Stimulated activated CD8-positive, alpha-beta memory T cell treated with anti-CD3 and anti-CD28 coated beads, Interleukin-15, amount 100 ng/mL, for 4 hours (primary cell): ENCODE results near the gene GAS2.

Experiments
- DNase-seq, 2 donors: peaks; one replicate each; pipeline ENCODE4 v3.0.0-alpha.2; 2020; ENCODE audit warnings: low read depth in 2 of 2

Gene GAS2

DNA sequence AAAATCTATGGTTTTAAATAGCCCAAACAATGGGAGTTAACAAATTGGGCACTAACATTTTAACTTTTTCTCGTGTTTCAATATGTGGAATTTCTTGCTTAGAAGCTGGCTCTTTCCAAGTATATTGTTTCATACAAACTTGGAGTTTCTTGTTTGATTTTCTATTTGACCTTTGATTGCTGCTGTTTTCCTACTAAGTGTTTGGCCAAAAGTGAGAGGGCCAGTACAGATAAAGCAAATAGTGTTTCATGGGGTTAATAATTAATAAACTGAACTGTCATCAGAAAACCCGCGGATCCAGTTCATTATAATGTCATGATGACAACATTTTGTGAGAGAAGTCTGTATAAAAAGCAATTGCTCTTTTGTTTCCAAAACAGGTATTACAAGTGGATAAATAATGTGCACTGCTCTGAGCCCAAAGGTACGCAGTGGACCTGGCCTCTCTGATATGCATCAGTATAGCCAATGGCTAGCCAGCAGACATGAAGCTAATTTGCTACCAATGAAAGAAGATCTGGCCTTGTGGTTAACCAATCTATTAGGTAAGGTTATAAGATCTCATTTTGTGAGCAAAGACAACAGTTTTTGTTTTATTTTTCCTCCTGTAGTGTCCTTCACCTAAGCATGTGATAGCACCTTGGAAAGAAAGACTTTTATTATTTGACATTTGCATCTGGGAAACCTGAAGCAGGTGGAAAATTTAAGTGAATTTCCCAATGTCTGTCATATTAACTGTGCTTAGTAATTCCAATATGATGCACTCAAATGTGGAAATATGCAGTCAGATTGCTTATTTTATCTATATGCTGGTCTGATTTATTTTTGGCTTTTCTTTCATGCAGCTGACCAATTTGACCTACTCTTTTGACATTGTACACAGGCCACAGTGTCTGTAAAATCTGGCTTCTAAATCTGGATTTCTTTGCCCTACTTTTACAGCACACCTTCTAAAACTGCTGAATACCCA is 8.3 kb downstream of the GAS2 start:
- DNase-seq, result no peak

DNA sequence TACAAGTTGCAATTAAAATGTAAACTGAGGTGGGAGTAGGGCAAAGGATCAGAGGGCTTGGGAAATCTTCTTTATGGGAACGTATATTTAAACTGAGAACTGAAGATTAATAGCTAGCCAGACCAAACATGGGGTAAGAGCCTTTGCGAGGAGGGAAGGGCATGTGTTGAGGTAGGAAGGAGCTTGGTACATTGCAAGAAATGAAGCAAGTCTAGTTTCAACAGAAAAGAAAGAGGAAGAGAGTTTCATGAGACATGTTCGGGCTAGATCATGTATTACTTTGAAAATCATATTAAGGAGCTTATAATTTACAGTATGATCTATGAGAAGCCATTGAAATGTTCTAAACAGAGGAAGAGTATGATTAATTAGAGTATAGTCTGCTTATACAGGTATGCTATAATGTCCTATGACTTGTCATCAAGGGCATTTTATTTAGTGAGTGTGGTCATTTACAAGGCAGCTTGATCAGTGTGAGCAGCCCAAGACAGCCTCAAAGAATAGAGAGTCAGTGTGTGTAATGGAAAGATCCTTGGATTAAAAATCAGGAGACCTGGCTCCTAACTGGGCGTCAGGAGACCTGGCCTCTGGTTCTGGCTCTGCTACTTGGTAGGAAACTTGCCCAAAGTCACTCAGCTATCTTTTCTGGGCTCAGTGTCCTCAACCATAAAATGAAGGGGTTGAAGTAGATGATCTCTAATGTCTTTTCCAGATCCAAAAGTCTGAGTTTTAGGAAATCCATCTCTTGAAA is 10.9 kb downstream of the GAS2 start:
- DNase-seq, result no peak

DNA sequence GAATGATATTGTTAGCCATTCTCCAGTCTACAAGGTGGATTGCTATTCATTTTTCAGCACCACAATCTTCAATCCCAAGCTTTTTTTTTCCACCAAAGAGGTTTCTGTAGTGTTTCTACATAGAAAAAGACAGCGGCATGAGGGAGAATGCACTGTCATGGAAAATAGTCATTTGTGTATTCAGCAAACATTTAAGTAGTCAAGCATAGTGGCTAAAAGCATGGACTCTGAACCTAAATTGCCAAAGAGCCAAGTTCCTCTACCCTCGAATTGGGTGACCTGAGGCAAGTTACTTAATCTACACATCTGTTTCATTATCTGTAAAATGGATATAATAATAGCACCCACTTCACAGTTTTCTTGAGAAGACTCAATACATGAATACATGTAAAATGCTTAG is 14.2 kb downstream of the GAS2 start:
- no peak for DNase-seq

DNA sequence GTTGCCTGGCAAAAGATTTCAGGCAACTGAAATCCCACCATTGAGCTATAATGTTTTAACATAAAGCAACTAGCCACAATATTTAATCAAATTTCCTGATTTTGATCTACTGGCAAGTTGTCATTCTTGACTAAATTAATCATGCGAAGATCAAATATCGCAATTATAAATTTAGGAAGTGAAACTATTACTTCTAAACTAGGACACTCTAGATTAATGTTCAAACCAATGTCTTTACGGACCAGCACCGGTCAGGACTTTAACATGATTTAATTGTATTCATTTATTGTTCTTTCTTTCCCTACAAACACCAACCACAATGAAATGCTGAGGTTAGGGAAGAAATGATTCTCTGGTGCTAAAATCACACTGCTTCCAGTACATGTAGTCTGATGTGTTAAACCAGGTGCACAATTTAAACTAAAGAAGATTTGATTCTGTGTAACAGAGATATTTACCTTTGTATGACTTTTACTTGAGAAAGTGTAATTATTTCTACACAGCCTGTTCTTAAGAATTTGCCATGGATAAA is 14.9 kb downstream of the GAS2 start:
- no peak for DNase-seq

DNA sequence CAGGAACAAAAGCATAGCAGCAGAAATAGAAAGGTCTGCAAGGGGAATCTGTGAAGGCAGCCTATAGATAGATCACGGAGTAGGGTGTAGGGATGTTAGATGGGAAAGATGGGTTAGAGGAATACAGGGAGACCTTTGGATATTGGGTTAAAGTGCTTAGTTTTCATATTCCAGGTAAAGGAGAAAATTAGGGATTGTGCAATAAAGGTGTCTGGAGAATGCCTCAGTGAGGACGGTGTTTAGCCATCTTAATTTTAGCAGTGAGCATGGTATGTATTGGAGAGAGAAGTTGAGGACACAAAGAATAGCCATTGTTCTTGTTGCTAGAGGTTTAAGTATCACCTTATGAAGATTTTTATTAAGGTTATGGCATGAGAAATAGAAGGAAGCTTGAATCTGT is 17.7 kb downstream of the GAS2 start:
- DNase-seq, result no peak

DNA sequence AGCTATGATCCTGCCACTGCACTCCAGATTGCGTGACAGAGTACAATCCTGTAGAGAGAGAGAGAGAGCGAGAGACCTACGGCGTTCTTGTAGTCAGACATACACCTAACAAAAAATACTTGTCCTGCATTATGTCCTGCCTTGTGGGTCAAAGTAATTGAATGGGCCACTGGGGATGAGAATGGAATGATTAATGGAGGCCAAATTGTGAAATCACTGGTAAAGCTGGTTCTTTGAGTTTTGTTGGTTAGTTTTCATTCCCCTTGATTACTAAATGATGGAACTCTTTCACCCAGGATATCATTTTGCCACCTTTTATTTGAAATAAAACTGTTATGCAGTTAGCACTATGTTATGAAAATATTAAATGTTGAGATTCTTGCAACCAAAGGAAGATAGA is 18.7 kb downstream of the GAS2 start:
- DNase-seq, result no peak

DNA sequence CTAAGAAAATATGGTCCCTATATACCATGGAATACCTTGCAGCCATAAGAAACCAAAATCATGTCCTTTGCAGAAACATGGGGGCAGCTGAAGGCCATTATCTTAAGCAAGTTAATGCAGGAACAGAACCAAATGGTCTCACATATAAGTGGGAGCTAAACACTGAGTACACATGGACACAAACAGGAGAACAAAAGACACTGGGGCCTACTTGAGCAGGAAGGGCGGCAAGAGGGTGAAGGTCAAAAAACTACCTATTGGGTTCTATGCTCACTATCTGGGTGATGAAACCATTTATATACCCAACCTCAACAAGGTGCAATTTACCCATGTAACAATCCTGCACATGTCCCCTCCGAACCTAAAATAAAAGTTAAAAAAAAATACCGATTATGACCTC is 22.5 kb downstream of the GAS2 start:
- DNase-seq, result no peak

DNA sequence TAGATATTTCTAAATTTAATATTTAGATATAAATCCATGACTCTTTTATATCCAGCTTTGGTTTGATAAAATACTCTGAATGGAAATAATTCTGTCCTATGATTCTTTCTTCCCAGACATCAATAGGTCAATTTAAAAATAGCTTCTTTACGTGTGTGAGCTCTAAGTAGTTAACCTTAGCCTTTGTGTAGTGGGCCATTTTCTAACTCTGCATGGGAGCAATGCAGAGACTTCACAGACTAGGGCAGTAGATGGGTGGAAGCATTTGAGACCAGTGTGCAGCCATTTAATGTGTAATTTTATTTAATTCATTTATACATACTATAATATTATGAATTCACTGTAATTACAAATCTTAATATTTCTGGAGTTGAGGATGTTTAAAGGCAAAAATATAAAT is 23.8 kb downstream of the GAS2 start:
- DNase-seq, result no peak

DNA sequence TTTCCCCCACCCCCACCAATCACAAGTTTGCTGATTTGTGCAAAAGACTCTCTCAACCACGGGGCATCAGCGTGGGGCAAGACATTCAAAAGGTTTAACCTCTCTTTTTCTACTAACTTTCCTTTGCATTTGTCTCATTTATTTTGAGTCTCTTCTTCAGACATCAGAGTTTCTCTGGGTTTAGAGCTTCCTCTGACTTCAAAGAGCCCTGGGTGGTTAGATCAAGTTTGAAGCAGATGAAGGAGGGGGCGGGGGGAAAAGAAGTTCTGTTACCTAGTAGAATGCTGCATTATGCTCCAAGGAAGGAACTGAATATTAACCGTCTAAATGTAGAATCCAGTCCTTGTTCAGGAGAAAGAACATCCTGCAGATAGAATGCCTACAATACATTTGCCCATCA is 24.5 kb downstream of the GAS2 start:
- no peak for DNase-seq

DNA sequence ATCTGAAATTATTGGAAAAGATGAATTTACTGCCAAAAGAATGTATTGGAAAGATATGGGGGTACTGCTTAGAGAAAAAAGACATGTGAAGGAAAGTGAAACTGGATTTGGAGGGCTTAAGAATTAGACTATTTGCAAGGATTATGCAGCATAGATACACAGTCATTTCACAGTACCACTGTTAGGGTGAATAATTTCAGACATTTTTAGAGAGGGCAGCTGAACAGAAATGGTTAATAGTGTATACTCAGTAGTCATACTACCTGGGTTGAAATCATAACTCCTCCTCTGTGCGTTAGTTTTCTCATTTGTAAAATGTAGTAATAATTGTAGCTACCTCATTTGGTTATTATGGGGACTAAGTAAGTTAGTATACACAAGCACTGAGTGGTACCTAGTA is 33.0 kb downstream of the GAS2 start:
- DNase-seq, result no peak

DNA sequence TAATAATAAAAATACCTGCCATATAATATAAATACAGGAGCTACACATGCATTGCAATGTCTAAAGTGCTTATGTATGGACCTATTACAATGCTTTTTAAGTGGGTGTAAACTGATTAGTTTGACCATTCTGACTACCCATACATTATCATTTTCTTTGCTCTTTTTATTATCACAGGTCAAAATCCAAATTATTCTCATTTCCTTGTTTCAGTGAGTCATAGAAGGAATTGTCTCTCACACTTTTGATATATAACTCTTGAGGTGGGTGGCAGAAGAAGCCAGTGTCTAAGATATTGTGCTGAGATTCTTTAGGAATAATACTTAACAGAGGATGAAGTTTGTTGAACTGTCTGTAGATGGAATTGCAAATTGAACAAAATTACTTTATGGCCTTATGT is 35.6 kb downstream of the GAS2 start:
- DNase-seq, result no peak

DNA sequence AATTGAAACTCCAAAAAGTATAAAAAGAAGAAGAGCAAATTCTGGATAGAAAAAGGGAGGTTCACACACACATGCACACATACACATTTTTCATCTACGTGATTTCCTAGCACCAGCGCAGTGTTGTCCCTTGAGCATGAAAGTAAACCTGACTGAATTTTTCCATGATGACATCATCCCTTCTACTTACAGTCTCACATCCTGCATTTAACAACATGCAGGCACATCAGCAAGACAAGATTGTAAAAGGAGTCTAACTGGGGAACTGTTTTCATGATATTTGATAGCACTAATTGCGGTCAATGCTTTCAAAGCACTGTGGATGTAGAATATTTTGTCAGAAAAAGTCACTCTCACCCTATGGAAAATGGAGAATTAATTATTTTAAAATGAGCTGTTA is 36.6 kb downstream of the GAS2 start:
- no peak for DNase-seq

DNA sequence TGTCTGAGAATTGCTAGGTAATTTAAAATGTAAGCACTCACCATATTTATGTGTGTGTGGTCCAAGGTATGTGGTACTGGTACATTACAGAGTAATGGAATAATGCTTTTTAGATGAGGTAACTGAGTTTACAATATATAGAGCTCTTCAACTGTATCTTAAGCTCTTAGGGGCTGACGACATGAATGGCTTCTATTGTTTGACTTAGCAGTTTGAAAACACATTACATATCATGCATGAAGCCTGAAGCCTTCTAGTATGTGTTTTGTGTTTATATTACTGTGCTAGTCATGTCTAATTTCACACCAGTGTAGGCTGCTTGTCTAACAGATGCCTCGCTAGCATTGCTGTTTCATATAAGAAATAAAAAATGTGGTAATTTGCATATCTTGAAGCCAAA is 37.2 kb downstream of the GAS2 start:
- DNase-seq, result no peak

DNA sequence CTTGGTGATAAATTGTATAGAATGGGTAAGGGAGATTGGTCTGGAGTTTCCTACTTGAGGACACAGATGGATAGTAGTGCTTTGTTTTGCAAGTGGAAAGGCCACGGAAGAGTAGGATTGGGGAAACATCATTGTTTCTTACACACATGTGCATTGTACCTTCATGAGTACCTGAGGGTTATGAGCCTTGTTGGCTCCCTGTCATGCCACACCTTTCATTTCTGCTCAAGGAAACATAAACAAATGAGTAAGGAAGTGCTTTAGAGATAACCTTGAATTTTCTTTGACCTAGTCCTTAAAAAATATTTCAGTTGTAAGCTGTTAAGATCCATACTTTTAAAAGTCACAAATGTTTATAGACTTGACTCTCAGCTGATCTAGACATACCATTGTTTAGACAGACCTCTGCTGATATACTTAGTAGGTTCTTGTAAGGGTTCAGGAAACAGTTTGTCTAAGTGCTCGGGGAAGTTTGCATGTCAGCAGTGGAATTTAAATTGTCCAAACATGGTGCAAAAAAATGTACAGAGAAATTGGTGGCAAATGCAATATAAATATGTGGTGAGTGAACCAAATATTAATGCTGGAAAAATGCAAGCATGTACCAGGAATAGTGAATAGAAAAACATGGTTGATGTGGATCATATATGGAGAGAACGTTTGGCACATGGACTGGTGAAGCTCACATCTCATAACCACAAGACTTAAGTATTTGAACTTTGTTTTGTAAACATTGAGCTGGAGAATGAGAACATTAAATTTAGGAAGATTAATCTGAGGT is 40.9 kb downstream of the GAS2 start:
- DNase-seq, result no peak

DNA sequence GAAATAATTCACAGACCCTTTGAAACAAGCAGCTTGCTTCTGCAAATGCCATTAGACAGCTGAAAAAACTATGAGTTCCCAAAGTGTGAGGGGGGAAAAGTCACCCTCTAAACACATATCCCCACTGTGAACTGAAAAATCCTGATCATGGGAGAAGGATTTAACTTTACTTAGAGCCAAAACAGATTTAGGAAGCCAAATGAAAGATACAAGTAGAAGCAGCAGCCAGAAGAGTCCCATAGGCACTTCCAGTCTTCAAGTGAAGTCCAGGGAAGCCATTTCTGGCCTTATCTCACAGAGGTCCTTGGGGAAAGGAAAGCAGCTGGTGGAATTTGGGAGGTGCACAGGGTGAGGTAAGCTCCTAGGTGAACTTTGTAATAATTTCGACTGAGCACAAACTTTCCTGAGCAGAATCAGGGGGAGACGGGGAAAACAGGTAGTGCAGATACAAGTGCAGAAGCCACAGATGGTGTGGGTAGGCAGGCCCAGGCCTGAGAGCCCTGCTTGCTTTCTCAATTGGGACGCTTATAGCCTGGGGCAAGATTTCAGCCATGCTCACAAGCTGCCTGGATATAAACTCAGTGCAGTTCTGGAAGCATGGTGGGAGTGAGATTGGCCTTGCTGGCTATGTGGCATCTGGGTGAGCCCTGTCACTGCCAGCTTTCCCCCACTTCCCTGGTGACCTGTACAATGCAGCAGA is 44.8 kb downstream of the GAS2 start:
- no peak for DNase-seq

DNA sequence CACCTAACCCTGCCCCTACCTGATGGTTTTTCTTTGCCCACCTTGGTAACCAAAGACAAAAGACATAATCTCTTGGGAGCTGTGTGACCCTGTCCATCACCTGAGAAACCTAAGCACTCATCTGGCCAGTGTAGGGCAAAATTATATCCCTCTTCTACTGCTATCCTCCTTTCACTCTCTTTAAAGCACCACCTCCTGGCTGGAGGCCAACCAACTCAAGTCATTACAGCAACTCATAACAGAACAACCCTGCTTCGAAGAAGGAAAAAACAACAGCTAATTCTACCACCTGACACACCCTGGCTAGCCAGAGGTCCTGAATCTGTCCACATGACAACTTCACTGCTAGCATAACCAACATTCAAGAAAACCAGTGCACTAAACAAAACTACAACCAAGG is 45.5 kb downstream of the GAS2 start:
- DNase-seq, result no peak

DNA sequence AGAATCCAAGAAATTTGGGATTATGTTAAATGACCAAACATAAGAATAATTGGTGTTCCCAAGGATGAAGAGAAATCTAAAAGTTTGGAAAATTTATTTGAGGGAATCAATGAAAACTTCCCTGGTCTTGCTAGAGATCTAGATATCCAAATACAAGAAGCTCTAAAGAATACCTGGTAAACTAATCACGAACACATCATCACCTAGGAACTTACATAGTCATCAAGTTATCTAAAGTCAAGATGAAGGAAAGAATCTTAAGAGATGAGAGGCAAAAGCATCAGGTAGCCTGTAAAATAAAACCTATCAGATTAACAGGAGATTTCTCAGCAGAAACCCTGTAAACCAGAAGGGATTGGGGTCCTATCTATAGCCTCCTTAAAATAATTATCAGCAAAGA is 46.9 kb downstream of the GAS2 start:
- DNase-seq, result no peak

DNA sequence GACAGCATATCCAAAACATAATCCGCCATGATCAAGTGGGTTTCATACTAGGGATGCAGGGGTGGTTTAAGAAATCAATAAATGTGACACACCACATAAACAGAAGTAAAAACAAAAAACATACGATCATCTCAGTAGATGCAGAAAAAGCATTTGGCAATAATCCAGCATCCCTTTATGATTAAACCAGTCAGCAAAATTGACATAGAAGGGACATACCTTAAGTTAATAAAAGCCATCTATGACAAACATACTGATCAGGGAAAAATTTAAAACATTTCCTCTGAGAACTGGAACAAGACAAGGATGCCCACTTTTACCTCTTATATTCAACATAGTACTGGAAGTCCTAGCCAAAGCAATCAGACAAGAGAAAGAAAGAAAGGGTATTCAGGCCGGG is 49.6 kb downstream of the GAS2 start:
- no peak for DNase-seq

DNA sequence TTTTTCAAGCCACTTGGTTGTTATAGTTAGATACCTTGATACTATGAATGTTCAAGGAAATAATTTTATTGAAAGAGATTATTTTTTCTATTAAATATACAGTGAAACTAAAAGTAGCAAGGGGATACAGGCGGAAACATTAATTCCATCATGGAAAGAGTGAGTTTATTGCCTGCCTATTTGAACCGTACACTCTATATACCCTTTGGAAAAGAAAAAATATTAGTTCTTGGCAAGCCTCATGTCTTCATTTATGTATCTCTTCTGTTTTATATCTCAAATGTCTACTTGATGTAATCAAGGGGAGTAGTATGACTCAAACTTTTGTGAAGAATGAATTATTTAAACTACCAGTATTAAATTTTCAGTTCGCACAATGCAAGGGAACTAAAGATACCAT is 54.0 kb downstream of the GAS2 start:
- DNase-seq, result no peak

DNA sequence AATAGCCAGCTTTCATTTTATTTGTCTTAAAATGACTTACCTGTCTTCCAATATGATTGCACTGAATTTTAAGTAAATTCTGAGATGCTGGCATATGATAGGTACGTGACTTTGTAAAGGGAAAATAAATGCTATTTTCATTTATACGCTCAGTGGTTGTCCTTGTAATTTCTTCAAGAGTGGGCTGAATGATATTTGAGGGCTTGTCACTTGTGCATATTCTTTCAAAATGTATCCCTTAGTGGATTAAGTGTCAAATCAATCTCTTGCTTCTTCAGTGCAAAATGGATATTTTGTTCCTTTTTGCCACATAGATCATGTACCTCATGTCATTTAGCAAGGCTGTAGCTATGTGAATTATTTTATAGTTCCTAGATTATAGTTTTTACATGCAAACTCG is 56.9 kb downstream of the GAS2 start:
- DNase-seq, result no peak

DNA sequence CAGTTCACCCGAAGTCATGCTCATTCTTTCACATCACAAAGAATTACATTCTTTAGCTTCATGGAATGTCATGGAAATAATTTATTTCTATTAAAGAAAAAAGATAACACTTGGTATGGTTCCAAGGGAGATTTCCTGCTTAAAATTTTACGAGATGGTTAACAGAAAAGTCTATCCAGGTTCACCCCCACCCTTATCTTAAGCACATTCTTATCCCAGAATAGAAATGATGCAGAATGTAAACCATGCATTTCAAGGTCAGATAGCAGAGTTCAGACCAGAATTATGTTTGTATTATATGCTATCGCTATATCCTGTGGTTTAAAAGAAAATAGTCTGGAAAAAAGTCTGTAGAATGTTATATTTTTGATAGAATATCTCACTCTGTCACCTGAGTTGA is 58.7 kb downstream of the GAS2 start:
- no peak for DNase-seq
